H1 (cell line): Measurements from ENCODE around the gene RTKN. TPM values are rescaled to one million over a fixed set of nuclear protein-coding genes. Genes with fewer than 3 reads are reported as not detected.

Experiments used
- CTCF ChIA-PET: fragments of 300-600 bp; sonication (Branson Sonifier 250); formaldehyde crosslinking; loops from one replicate; lab custom pipeline; 2021; ENCODE audit not compliant: partially characterized antibody; lab: Charles Lee
- POLR2A ChIA-PET: fragments of 300-600 bp; sonication (Branson Sonifier 250); formaldehyde crosslinking; loops from one replicate; lab custom pipeline; 2021; ENCODE audit warnings: inconsistent platforms; ENCODE audit not compliant: partially characterized antibody; lab: Charles Lee
- DNase-seq, 2 experiments: peaks; one replicate each; pipeline versions ENCODE4 v3.0.0 to v3.0.0-alpha.2; 2010 to 2022; ENCODE audit warnings: low spot score in 2 of 2, low read depth in 1 of 2, mixed read lengths in 1 of 2
- FAIRE-seq: peaks from 2 replicates; lab custom pipeline; 2011; peaks lifted over from hg19 to GRCh38; lab: Jason Lieb, UNC
- H2AFZ ChIP-seq: 2 replicates; pipeline ENCODE4 v1.8.1; 2012; ENCODE audit warnings: low read length, inconsistent platforms
- H2AK5ac ChIP-seq: 2 replicates; pipeline ENCODE4 v1.6.1; 2013; ENCODE audit warnings: low read depth, low read length
- H2BK120ac ChIP-seq: replicated peaks from 2 replicates; pipeline ENCODE3; 2013; ENCODE audit warnings: low read depth, low read length, inconsistent platforms
- H2BK12ac ChIP-seq: 2 replicates; pipeline ENCODE4 v1.6.1; 2013; ENCODE audit warnings: low read depth, low read length
- H2BK15ac ChIP-seq: 2 replicates; pipeline ENCODE4 v1.6.1; 2013; ENCODE audit warnings: low read length
- H2BK20ac ChIP-seq: 2 replicates; pipeline ENCODE4 v1.6.1; 2013; ENCODE audit warnings: low read length
- H2BK5ac ChIP-seq: 2 replicates; pipeline ENCODE4 v1.6.1; 2013; ENCODE audit warnings: low read depth, low read length
- H3K14ac ChIP-seq: 2 replicates; pipeline ENCODE4 v1.6.1; 2013; ENCODE audit warnings: inconsistent platforms; ENCODE audit not compliant: insufficient read length
- H3K18ac ChIP-seq: 2 replicates; pipeline ENCODE4 v1.6.1; 2013; ENCODE audit warnings: low read length; ENCODE audit errors: extremely low read depth
- H3K23ac ChIP-seq: 2 replicates; pipeline ENCODE4 v1.6.1; 2013; ENCODE audit warnings: inconsistent platforms; ENCODE audit not compliant: insufficient read length
- H3K23me2 ChIP-seq: 2 replicates; pipeline ENCODE4 v1.6.1; 2013; ENCODE audit warnings: low read depth, low read length
- H3K27ac ChIP-seq: 2 replicates; pipeline ENCODE4 v1.6.1; 2011; ENCODE audit warnings: low read depth, low read length, inconsistent platforms
- H3K27me3 ChIP-seq, 4 experiments: replicated peaks in 1 of 4; 1 replicate in 1 of 4; 2 replicates in 3 of 4; pipeline versions ENCODE4 v1.6.1 to v1.8.1; 2011 to 2013; ENCODE audit warnings: low read length in 3 of 4, mild to moderate bottlenecking in 3 of 4, inconsistent platforms in 2 of 4, mixed read lengths in 2 of 4, moderate library complexity in 1 of 4; ENCODE audit not compliant: control insufficient read depth in 3 of 4, insufficient read depth in 3 of 4; ENCODE audit errors: extremely low read depth in 1 of 4
- H3K36me3 ChIP-seq, 4 experiments: 2 replicates each; pipeline versions ENCODE4 v1.6.1 to v1.8.1; 2011 to 2013; ENCODE audit warnings: mild to moderate bottlenecking in 4 of 4, low read length in 3 of 4, moderate library complexity in 2 of 4, control low read depth in 1 of 4, inconsistent platforms in 1 of 4; ENCODE audit not compliant: insufficient read depth in 4 of 4, control insufficient read depth in 2 of 4
- H3K4ac ChIP-seq: replicated peaks from 2 replicates; pipeline ENCODE3; 2013; ENCODE audit warnings: low read length, low read depth, mixed read lengths, inconsistent platforms; ENCODE audit not compliant: insufficient read length
- H3K4me1 ChIP-seq, 4 experiments: replicated peaks in 1 of 4; 1 replicate in 1 of 4; 2 replicates in 3 of 4; pipeline versions ENCODE4 v1.6.1 to v1.8.1; 2011 to 2013; ENCODE audit warnings: low read length in 3 of 4, inconsistent platforms in 2 of 4, mixed read lengths in 1 of 4; ENCODE audit not compliant: insufficient read depth in 4 of 4, control insufficient read depth in 3 of 4
- H3K4me2 ChIP-seq, 2 experiments: 2 replicates each; pipeline versions ENCODE4 v1.6.1 to v1.8.1; 2011 to 2013; ENCODE audit warnings: low read depth in 2 of 2, low read length in 2 of 2, control low read depth in 1 of 2, inconsistent platforms in 1 of 2, mild to moderate bottlenecking in 1 of 2; ENCODE audit not compliant: insufficient read depth in 1 of 2
- H3K4me3 ChIP-seq, 4 experiments: fragments of 200-600, 300-600 bp in 1 of 4; sonication (generic), shearing (Covaris generic), sonication (Bioruptor Twin) in 1 of 4; 2 replicates each; pipeline versions ENCODE4 v1.5.1 to v1.8.1; 2011 to 2016; ENCODE audit warnings: low read length in 4 of 4, low read depth in 3 of 4, control low read depth in 2 of 4, inconsistent platforms in 2 of 4, mild to moderate bottlenecking in 2 of 4, mixed read lengths in 1 of 4, moderate library complexity in 1 of 4; ENCODE audit not compliant: insufficient read depth in 2 of 4; ENCODE audit errors: extremely low read depth in 1 of 4
- H3K56ac ChIP-seq: replicated peaks from 2 replicates; pipeline ENCODE3; 2013; ENCODE audit warnings: low read depth, mild to moderate bottlenecking, mixed read lengths, low read length, inconsistent platforms; ENCODE audit not compliant: insufficient read length
- H3K79me1 ChIP-seq: 2 replicates; pipeline ENCODE4 v1.6.1; 2013; ENCODE audit warnings: low read depth, low read length, control low read depth
- H3K79me2 ChIP-seq, 2 experiments: 2 replicates each; pipeline versions ENCODE4 v1.6.1 to v1.8.1; 2012 to 2013; ENCODE audit warnings: low read length in 2 of 2, mild to moderate bottlenecking in 2 of 2, inconsistent platforms in 1 of 2; ENCODE audit not compliant: insufficient read depth in 2 of 2, control insufficient read depth in 1 of 2
- H3K9ac ChIP-seq, 4 experiments: replicated peaks in 1 of 4; 1 replicate in 1 of 4; 2 replicates in 3 of 4; pipeline versions ENCODE4 v1.6.1 to v1.8.1; 2011 to 2013; ENCODE audit warnings: low read depth in 3 of 4, low read length in 3 of 4, control low read depth in 2 of 4, mild to moderate bottlenecking in 2 of 4, moderate library complexity in 2 of 4, inconsistent platforms in 1 of 4; ENCODE audit errors: extremely low read depth in 1 of 4
- H3K9me3 ChIP-seq, 2 experiments: 2 replicates each; pipeline versions ENCODE4 v1.6.1 to v1.8.1; 2012 to 2013; ENCODE audit warnings: mild to moderate bottlenecking in 2 of 2, moderate library complexity in 2 of 2, control low read depth in 1 of 2, inconsistent platforms in 1 of 2, low read depth in 1 of 2, low read length in 1 of 2, mixed read lengths in 1 of 2; ENCODE audit not compliant: insufficient read depth in 2 of 2
- H4K20me1 ChIP-seq, 2 experiments: replicated peaks in 1 of 2; 2 replicates each; pipeline versions ENCODE3 to v1.8.1; 2011 to 2013; ENCODE audit warnings: inconsistent platforms in 2 of 2, low read length in 2 of 2, mild to moderate bottlenecking in 1 of 2; ENCODE audit not compliant: insufficient read depth in 2 of 2, control insufficient read depth in 1 of 2
- H4K5ac ChIP-seq: 2 replicates; pipeline ENCODE4 v1.6.1; 2013; ENCODE audit warnings: low read length, low read depth, mixed read lengths, inconsistent platforms; ENCODE audit not compliant: insufficient read length
- H4K8ac ChIP-seq: 2 replicates; pipeline ENCODE4 v1.8.0; 2013; ENCODE audit warnings: mild to moderate bottlenecking, moderate library complexity, low read length, inconsistent platforms; ENCODE audit not compliant: insufficient read depth; ENCODE audit errors: extremely low read depth
- H4K91ac ChIP-seq: replicated peaks from 2 replicates; pipeline ENCODE3; 2013; ENCODE audit warnings: low read length, mixed read lengths, inconsistent platforms; ENCODE audit not compliant: insufficient read length
- ATF3 ChIP-seq: IDR thresholded peaks from 2 replicates; pipeline ENCODE4 v1.6.1; 2011; ENCODE audit warnings: low read depth, mild to moderate bottlenecking, low read length; ENCODE audit not compliant: insufficient read depth
- BACH1 ChIP-seq: IDR thresholded peaks from 2 replicates; pipeline ENCODE4 v1.6.1; 2012; ENCODE audit warnings: low read length, improper control_type of control experiment
- BCL11A ChIP-seq, 2 experiments: IDR thresholded peaks; one replicate each; pipeline ENCODE4 v1.6.1; 2011; ENCODE audit warnings: low read depth in 2 of 2, low read length in 2 of 2, mild to moderate bottlenecking in 2 of 2
- BRCA1 ChIP-seq: IDR thresholded peaks from 2 replicates; pipeline ENCODE4 v1.6.1; 2012; ENCODE audit warnings: low read depth, low read length, improper control_type of control experiment
- CEBPB ChIP-seq: IDR thresholded peaks from 2 replicates; pipeline ENCODE4 v1.6.1; 2012; ENCODE audit warnings: low read depth, low read length
- EP300 ChIP-seq, 2 experiments: IDR thresholded peaks; 1 replicate in 1 of 2; 2 replicates in 1 of 2; pipeline ENCODE4 v1.6.1; 2011 to 2012; ENCODE audit warnings: low read depth in 2 of 2, low read length in 2 of 2, mild to moderate bottlenecking in 2 of 2, borderline replicate concordance in 1 of 2, inconsistent platforms in 1 of 2, moderate library complexity in 1 of 2
- GABPA ChIP-seq: IDR thresholded peaks from 2 replicates; pipeline ENCODE4 v1.6.1; 2011; ENCODE audit warnings: mild to moderate bottlenecking, low read length, moderate library complexity, borderline replicate concordance; ENCODE audit not compliant: insufficient read depth
- JUND ChIP-seq: IDR thresholded peaks from 2 replicates; pipeline ENCODE4 v1.6.1; 2011; ENCODE audit warnings: mild to moderate bottlenecking, improper control_type of control experiment, low read length
- KDM1A ChIP-seq: fragments of 200-600, 300-600 bp; sonication (generic); IDR thresholded peaks from 2 replicates; pipeline ENCODE4 v1.7.1; 2016; ENCODE audit warnings: mild to moderate bottlenecking, low read length, borderline replicate concordance
- MAFK ChIP-seq: IDR thresholded peaks from 2 replicates; pipeline ENCODE4 v1.6.1; 2012; ENCODE audit warnings: low read depth, mild to moderate bottlenecking, improper control_type of control experiment, low read length
- RFX5 ChIP-seq: IDR thresholded peaks from 2 replicates; pipeline ENCODE4 v1.6.1; 2011; ENCODE audit warnings: low read depth, low read length, improper control_type of control experiment, borderline replicate concordance
- SP1 ChIP-seq: IDR thresholded peaks from 2 replicates; pipeline ENCODE4 v1.6.1; 2011; ENCODE audit warnings: low read depth, low read length
- SP2 ChIP-seq: IDR thresholded peaks from 2 replicates; pipeline ENCODE4 v1.6.1; 2012; ENCODE audit warnings: mild to moderate bottlenecking, low read length, inconsistent platforms
- SUZ12 ChIP-seq: fragments of 200-600 bp; sonication (generic); IDR thresholded peaks from 2 replicates; pipeline ENCODE4 v1.6.1; 2012; ENCODE audit warnings: mild to moderate bottlenecking, inconsistent platforms, low read length, moderate library complexity, mixed read lengths
- TAF1 ChIP-seq: IDR thresholded peaks from 2 replicates; pipeline ENCODE4 v1.6.1; 2011; ENCODE audit warnings: mild to moderate bottlenecking, low read depth, low read length
- WGBS, 2 experiments: shearing (Covaris generic) in 1 of 2; methylation state at CpG; one replicate each; pipeline versions ENCODE4 v1.1.6 to v1.1.7; 2013 to 2015; ENCODE audit warnings: low lambda C conversion rate in 2 of 2, mixed read lengths in 2 of 2, inconsistent platforms in 1 of 2, low coverage in 1 of 2, missing lambda C conversion rate in 1 of 2; ENCODE audit not compliant: insufficient replicate concordance in 2 of 2, insufficient coverage in 1 of 2, insufficient read length in 1 of 2; ENCODE audit errors: extremely low coverage in 1 of 2, missing lambda C conversion rate in 1 of 2; 5-methylcytosine and 5-hydroxymethylcytosine counted together
- polyA plus RNA-seq, 7 experiments: library from polyadenylated mRNA; depleted of rRNA in 3 of 7; stranded (reverse) in 5 of 7; unstranded in 2 of 7; fragments of >200 nt in 5 of 7; fragments of 200-250 nt in 2 of 7; gene quantifications; 1 replicate in 5 of 7; 2 replicates in 1 of 7; 4 replicates in 1 of 7; pipeline versions ENCODE4 v1.2.1 to v1.2.3, GENCODE V29; 2011 to 2013; ENCODE audit warnings: missing spikeins in 2 of 7, mixed read lengths in 2 of 7
- total RNA-seq: library from RNA; stranded (reverse); fragmentation: NEBNext Ultra II Directional; extraction: Animal tissue kit (Norgen Biotek cat#: 25700); gene quantifications from 2 replicates; pipeline ENCODE4 v1.2.1, GENCODE V29; 2021

RTKN gene
- total and polyA plus RNA-seq, 2 of the 8 experiments (the other 6 are each of a cell fraction or from before 2014, with no cell fraction given), result 40.2 to 54.1 TPM

DNA sequence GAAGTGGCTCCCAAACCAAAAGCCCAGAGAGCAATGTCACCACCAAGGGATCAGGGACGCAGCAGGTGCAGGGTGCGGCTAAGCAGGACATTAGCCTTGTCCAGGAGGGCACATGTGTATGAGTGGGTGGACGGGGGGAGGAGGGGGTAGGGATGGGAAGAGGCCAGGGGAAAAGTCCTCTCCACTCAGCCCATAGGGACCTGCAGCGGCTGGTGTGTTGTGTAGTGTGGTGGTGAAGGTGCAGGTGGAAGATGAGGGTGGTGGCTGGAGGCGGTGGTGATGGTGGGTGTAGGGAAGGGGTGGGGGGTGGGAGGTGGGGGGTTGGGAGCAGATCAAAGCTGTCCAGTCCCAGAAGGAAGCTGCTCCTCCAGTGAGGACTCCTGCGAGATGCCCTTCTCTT lies 24.0 kb downstream of the RTKN start:
- DNase-seq, result no peak
- no peaks in the 10 kb centered on the region for H3K36me3 ChIP-seq
- no peak overlapping the region for H3K4me3 ChIP-seq
- no peaks in the 10 kb centered on the region for H3K9me3 ChIP-seq
- peaks cover 0 to 16% (median 3%) of the 10 kb centered on the region in 4 experiments; a peak in 4 of 7 replicates for H3K4me1 ChIP-seq
- H3K4me2 ChIP-seq, result no peak overlapping the region
- H2AK5ac ChIP-seq, result no peak overlapping the region
- no peak overlapping the region for H2BK12ac ChIP-seq
- H3K79me1 ChIP-seq, result no peaks in the 10 kb centered on the region
- no peak overlapping the region for H4K91ac ChIP-seq
- H3K9ac ChIP-seq, result no peak overlapping the region
- no peak overlapping the region for H3K14ac ChIP-seq
- peaks cover 10% of the 10 kb centered on the region for H3K23me2 ChIP-seq
- H4K5ac ChIP-seq, result no peak overlapping the region
- H4K20me1 ChIP-seq, result no peaks in the 10 kb centered on the region
- WGBS, 2 experiments, result 100% methylated on average over 2 of the region's 6 CpGs; no CpG with 5 or more reads in 1 of the 2 experiments
- no peak overlapping the region for H3K18ac ChIP-seq
- no peak for FAIRE-seq
- TF ChIP-seq JUND, result no peak
- no peak for TF ChIP-seq BRCA1
- no peak for TF ChIP-seq CEBPB
- TF ChIP-seq SP2, result no peak
- TF ChIP-seq TAF1, result no peak
- TF ChIP-seq ATF3, result no peak
- no peak for TF ChIP-seq GABPA
- no peak for TF ChIP-seq SUZ12
- TF ChIP-seq SP1, result no peak
- TF ChIP-seq BCL11A (IDR thresholded peaks at IDR 0.05; ENCODE audit: low read depth in 2 of 2, low read length in 2 of 2), result no peak
- TF ChIP-seq BACH1, result no peak
- TF ChIP-seq RFX5, result no peak
- TF ChIP-seq EP300 (IDR thresholded peaks at IDR 0.05; ENCODE audit: borderline replicate concordance in 1 of 2, low read depth in 2 of 2, low read length in 2 of 2), result no peak
- TF ChIP-seq KDM1A, result no peak
- TF ChIP-seq MAFK, result no peak
- no peak overlapping the region for H3K56ac ChIP-seq
- no peaks in the 10 kb centered on the region for H3K79me2 ChIP-seq
- no peak overlapping the region for H2BK20ac ChIP-seq
- H2AFZ ChIP-seq, result no peak overlapping the region
- no peak overlapping the region for H2BK15ac ChIP-seq
- POLR2A ChIA-PET, result interaction anchor here (0.6 to 1.0 kb wide), 2 partner anchors 30 to 141 kb away, joined by 3 read pairs; no protein-coding TSS in a partner anchor
- no peak overlapping the region for H4K8ac ChIP-seq
- H3K23ac ChIP-seq, result no peak overlapping the region
- no peak overlapping the region for H3K4ac ChIP-seq
- CTCF ChIA-PET, result interaction anchor here (1.0 to 1.2 kb wide), 2 partner anchors 16 to 48 kb away, joined by 3 read pairs; partner anchors contain the start of gene MOGS
- H2BK5ac ChIP-seq, result no peak overlapping the region
- H3K27ac ChIP-seq, result no peak overlapping the region
- no peak overlapping the region for H2BK120ac ChIP-seq
- H3K27me3 ChIP-seq, result 0 out of 7 replicates have a peak, but pooled peaks cover 0 to 1% (median 0%) of the 10 kb centered on the region in 4 experiments
